Hematopoietic multipotent progenitor cell (in vitro differentiated cells): Measurements from ENCODE around the gene HOXA4. TPM values are rescaled to one million over a fixed set of nuclear protein-coding genes. Genes with fewer than 3 reads are reported as not detected.

Source experiments
- DNase-seq, 3 donors: peaks; one replicate each; pipeline ENCODE4 v3.0.0-alpha.2; 2011 to 2015; ENCODE audit warnings: low read depth in 2 of 3, low spot score in 2 of 3
- total RNA-seq: library from RNA; depleted of rRNA; stranded (reverse); fragments of >200 nt; gene quantifications from one replicate; pipeline ENCODE4 v1.2.3, GENCODE V29; 2012

Gene HOXA4
- 1.1 TPM for total RNA-seq

- peak in 2 of 3 donors; percentile 55 to 86 for DNase-seq
Observed at GRCh38 chr7:27130540-27131389, at the start of gene HOXA4. Gene HOXA4 (minus strand): TSS chr7:27130757. CDS start chr7:27130733, 24 bp downstream.

DNA sequence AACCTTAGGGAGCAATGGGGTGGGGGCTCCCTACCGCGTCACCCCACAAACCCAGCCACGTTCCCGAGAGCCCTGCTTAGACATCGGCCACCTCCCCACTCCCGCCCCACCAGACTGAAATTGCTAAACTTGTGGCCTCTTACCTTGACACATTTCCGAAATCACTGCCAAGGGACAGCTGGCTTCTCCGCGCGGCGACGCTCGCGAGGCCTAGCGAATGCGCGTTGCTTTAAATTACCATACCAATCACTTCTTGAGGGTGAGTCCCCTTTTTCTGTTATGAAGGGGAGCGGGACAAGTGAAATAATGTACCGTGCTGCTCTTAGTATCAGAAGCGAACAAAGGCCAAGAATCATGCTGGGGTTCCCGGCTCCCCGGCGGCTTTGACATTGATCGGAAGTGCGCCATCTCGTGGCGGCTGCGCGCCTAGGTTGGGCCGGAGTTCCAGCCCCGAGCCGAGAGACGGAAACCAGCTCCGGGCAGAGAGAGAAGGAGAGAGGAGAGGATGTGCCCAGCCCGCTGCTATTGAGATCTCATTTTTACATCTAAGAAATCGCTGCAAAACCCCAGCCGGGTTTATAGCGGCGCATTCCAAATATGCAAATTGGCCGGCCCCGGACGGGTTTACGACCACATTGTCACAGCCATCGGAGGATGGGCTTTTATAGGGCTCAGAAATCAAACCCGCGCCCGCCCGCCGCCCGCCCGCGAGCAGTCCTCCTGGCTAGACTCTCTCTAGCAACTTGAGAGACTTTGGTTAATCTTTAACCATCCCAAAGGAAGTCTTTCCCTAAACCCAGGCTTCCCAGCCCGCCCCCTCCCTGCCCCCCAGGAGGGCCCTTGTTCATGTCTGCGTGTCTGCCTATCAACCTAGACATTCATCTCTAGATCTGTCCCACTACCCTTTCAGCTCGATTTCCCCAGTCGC, 49.2 kb upstream of the HOXA4 start:
- DNase-seq = peak in 2 of 3 donors; percentile 80 to 82

- DNase-seq = no peak
Observed at GRCh38 chr7:27179030-27179429, 48.5 kb upstream of the HOXA4 start.

DNA sequence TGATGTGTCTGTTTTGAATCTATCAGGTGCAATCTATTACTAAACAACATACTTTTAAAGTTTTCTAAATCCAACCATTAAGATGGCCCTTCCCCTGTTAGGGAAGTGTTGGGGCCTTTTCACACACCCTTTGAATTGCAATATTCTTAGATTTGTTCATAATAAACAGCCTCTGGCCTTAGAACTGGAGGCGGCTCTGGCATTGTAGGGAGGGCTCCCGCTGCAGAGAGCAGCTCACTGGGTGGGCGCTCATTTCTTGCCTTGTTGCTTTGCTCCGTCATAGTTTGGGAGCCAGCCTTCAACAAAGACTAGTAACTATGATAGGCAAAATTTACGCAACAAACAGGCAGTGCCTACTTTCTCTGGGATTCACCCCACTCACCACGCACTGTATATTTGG, 47.8 kb upstream of the HOXA4 start:
- no peak for DNase-seq

GRCh38 chr7:27177795-27178320, 47.3 kb upstream of the HOXA4 start:
- DNase-seq = no peak

- DNase-seq = no peak
Observed at GRCh38 chr7:27176962-27177794, 46.6 kb upstream of the HOXA4 start.

DNA sequence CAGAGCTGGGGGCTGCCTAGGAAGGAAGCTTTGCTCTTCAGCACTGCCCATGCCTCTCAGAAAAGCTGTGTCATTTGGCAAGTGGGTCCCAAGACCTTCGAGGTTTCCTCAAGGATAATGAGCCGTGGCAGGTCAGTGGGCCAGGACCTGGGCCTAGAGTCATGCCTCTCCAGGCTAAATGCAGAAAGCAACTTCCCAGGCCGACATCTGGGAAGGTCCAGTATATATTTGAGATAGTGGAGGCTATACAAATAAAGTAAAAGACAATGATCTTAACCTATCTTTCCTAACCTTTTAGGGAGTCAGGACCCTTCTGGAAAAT, 45.9 kb upstream of the HOXA4 start:
- no peak for DNase-seq

DNA sequence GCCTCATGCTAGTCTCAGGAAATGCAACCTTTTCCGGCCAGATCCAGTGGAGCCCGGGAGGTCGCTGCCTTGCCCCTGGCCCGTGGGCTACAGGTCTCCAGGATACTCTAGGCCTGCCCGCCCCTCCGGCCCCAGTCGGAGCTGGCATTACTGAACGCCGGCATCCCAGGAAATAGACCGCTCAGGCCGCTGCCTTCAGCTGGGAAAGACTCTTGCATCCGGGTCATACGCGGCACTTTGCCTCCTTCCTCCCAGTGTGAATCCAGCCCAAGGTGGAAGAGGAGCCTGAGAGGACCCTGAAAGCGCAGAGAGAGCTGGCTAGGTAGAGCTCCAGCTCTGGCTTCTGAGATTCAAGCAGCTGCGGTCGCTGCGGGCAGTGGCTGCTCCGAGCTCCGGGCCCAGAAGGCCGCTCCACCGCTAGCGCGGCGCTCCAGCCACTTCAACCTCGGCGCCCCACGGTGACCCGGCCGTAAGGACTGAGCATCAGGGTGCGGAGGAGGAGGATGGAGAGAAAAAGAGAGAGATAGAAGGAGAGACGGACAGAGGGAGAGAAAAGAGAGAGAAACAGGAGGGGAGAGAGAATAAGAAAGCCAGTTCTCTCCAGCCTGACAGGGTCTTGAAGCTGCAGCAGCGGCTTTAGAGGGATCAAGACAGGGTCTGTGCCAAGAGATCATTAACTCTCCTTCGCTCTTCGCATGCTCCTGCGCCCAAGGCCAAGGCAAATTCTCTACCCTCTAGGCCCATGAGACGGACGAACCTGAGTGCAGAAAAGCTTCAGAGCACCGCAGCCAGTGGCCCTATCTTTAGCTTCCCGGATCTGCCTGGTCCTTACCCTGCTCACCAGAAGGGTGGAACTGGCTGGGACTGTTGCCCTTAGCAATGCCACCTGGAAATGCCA, 45.3 kb upstream of the HOXA4 start:
- DNase-seq = no peak

DNA sequence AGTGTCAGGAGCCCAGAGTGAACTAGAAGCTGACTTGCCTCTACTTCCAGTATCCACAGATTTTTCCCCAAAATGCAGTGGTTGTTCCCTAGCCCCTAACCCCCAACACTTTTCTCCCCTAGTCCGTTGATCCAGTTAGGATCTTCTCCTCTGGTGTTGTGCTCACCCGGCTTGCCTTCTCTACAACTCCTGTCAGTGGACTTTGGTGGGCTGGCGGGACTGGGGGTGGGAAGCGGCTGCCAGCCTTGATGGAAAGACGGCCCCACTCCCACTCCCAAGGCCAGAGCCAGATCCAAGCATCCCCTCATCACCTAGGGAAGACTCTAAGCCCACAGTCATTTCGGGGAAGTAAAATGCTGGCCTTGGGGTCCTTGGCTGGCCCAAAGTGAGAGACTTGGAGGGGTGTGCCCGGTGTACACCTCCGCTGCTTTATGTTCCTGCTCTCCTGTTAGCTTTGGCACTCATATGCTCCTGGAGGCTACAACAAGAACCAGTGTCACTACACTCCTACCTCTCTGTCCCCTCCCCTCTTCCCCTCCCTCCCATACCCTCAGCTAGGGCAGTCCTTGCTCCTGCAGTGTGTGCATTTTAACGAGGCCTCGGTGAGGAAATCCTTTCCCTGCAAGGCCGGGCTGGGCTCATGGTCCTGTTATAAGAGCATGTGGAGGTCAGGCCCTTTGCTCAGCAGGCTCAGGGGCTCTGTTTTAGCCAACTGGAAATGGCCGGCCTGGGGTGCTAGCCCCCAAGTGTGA, 44.5 kb upstream of the HOXA4 start:
- no peak for DNase-seq

DNA sequence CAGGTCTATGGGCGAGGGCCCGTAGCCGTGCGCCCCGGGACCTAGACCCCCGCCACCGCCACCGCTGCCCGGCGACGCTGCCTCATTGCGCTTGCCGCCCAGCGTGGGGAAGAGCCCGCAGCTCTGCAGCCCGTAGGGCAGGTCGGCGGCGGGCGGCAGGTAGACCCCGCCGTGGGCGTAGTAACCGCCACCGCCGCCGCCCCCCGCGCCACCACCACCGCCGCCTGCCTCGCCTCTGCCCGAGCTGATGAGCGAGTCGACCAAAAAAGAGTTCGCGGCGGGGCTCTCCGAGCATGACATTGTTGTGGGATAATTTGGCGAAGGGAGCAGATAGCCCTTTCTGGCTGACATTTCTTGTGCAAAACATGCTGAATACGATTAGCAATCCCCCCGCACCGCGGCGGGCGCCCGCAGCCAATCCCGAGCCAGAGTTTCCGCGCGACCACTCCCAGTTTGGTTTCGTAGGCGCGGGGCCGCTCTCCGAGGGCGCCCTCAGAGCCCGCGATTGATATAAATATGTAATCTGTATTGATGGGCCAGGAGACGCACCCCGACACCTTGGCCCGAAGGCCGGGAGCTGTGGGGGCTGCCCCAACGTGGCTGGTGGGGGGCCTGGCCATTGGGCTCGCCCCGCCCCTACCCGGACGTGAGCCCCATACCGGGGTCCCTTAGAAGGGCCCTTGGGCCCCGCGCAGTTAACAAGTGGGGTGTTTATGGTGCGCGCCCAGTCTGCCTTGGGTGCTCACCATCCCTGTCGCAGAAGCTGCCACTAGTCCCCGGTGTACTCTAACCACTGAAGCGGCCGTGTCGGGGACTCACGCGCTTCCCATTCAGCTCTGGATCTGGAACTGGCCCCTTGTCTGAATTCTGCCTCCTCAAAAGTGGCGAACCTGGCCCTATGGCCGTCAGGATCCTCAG, 43.7 kb upstream of the HOXA4 start, which contains the start of gene HOXA10:
Gene HOXA10, minus strand, starts transcription at position 365 of the 918 bp plus-strand sequence. Its CDS starts 14 bp downstream, at position 351.
- peak in 2 of 3 donors; percentile 45 to 62 for DNase-seq

- peak in 1 of 3 donors; percentile 71 for DNase-seq
Observed at GRCh38 chr7:27173511-27173955, 43.0 kb upstream of the HOXA4 start.

- DNase-seq = no peak
Observed at GRCh38 chr7:27172823-27173510, 42.4 kb upstream of the HOXA4 start.

DNA sequence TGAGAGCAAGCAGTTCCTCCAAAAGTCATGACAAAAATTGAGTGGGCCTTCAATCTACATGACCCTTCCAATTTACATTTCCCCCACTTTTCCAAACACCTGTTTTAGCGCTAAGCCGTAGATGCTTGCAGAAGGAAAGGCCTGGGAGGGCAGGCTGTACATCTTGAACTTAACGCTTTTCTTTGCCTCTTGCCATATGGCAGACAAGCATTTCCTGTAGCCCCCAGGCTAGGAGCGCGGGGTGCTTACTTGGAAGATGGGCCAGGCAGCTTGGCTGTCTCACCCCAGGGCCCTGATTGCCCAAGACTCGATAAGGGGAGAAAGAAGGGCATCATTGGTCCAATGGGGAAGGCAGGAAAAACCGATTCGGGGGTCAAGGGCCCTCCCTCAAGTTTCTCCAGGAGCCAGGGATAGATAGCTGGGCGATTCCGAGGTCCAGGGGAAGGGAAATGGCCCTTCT, 41.8 kb upstream of the HOXA4 start:
- no peak for DNase-seq

DNA sequence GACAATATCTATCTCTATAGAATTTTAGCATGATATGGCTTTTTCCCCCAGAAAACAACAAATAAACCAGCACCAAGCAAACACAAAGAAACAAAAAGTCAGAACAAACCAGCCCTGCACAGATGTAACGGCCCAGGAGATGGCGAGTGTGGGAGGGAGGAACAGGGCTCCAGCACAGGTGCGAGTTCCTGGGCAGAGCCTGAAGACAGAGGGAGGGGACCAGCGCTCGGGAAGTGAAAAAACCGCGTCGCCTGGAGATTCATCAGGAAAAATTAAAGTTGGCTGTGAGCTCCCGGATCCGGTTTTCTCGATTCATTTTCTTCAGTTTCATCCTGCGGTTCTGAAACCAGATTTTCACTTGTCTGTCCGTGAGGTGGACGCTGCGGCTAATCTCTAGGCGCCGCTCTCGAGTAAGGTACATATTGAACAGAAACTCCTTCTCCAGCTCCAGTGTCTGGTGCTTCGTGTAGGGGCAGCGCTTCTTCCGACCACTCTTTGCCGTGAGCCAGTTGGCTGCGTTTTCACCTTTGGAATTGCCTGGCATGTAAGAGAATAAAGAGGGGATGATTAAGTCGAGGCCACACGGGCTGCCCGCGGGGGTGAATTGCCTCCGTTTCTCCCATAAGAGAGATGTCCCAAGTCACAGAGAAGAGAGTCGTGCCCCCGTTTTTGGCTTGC, 41.2 kb upstream of the HOXA4 start:
- DNase-seq = no peak

- no peak for DNase-seq
Observed at GRCh38 chr7:27171325-27171636, 40.7 kb upstream of the HOXA4 start.
